Superior temporal gyrus (tissue), 1 donor: ENCODE measurements around the gene ZNFX1.
"Not testable (repeated sequence)": the region's sequence is repeated elsewhere in the genome, so short reads cannot be mapped to it uniquely, and the experiment has no call there.

ENCODE experiments used
- DNase-seq: peaks from one replicate; pipeline ENCODE4 v3.0.0-alpha.2; 2016; ENCODE audit errors: extremely low spot score

ZNFX1 gene

GRCh38 chr20:49278036-49278817 lies at the start of gene ZNFX1:
Gene ZNFX1, minus strand, starts transcription at chr20:49278057. Its CDS starts 2,218 bp downstream, at chr20:49275839.
- DNase-seq, result peak; percentile 100

GRCh38 chr20:49326026-49326425 lies 48.2 kb upstream of the ZNFX1 start:
- DNase-seq, result no peak

GRCh38 chr20:49324306-49324705 lies 46.4 kb upstream of the ZNFX1 start:
- no peak for DNase-seq

GRCh38 chr20:49323622-49324238 lies 45.9 kb upstream of the ZNFX1 start:
- peak; percentile 55 for DNase-seq

GRCh38 chr20:49320460-49320859 lies 42.6 kb upstream of the ZNFX1 start:
- no peak for DNase-seq

- no peak for DNase-seq
Observed at GRCh38 chr20:49319208-49319809, 41.5 kb upstream of the ZNFX1 start.

- DNase-seq, result no peak
Observed at GRCh38 chr20:49318430-49319207, 40.8 kb upstream of the ZNFX1 start.

GRCh38 chr20:49318091-49318429 lies 40.2 kb upstream of the ZNFX1 start:
- no peak for DNase-seq

GRCh38 chr20:49316704-49317103 lies 38.8 kb upstream of the ZNFX1 start:
- DNase-seq, result no peak

GRCh38 chr20:49315580-49315979 lies 37.7 kb upstream of the ZNFX1 start:
- DNase-seq, result no peak

GRCh38 chr20:49314052-49314451 lies 36.2 kb upstream of the ZNFX1 start:
- not testable (repeated sequence) for DNase-seq

- DNase-seq, result no peak
Observed at GRCh38 chr20:49313283-49313682, 35.4 kb upstream of the ZNFX1 start.

GRCh38 chr20:49312661-49313060 lies 34.8 kb upstream of the ZNFX1 start:
- DNase-seq, result no peak

- no peak for DNase-seq
Observed at GRCh38 chr20:49310705-49311104, 32.8 kb upstream of the ZNFX1 start.

GRCh38 chr20:49308875-49309274 lies 31.0 kb upstream of the ZNFX1 start:
- DNase-seq, result no peak

- no peak for DNase-seq
Observed at GRCh38 chr20:49306903-49307620, 29.2 kb upstream of the ZNFX1 start.

GRCh38 chr20:49303065-49303552 lies 25.3 kb upstream of the ZNFX1 start:
- peak; percentile 50 for DNase-seq

- no peak for DNase-seq
Observed at GRCh38 chr20:49297605-49298530, 20.0 kb upstream of the ZNFX1 start.

- DNase-seq, result not testable (repeated sequence)
Observed at GRCh38 chr20:49294002-49294654, 16.3 kb upstream of the ZNFX1 start.

- DNase-seq, result no peak
Observed at GRCh38 chr20:49293122-49293521, 15.3 kb upstream of the ZNFX1 start.
